GM08714 (cell line): Measurements from ENCODE around the gene UBA7.
A peak's percentile ranks its signal among the peaks of the same experiment; 100 is the strongest.
"Not testable (repeated sequence)": the region's sequence is repeated elsewhere in the genome, so short reads cannot be mapped to it uniquely, and the experiment has no call there.

Experiments used
- H3K4me3 ChIP-seq: fragments of 200-500 bp; sonication (Bioruptor generic); 2 replicates; pipeline ENCODE4 v1.5.1; 2014; ENCODE audit warnings: mild to moderate bottlenecking, low read length, inconsistent platforms
- ZNF274 ChIP-seq: IDR thresholded peaks from 2 replicates; pipeline ENCODE4 v1.6.1; 2012; ENCODE audit warnings: mild to moderate bottlenecking, low read depth, low read length

UBA7 gene

GRCh38 chr3:49831341-49831740 lies 17.6 kb upstream of the UBA7 start:
- no peak overlapping the region for H3K4me3 ChIP-seq
- no peak for TF ChIP-seq ZNF274

- no peak for TF ChIP-seq ZNF274
- no peak overlapping the region for H3K4me3 ChIP-seq
Measured at GRCh38 chr3:49826016-49826415, 12.3 kb upstream of the UBA7 start.

DNA sequence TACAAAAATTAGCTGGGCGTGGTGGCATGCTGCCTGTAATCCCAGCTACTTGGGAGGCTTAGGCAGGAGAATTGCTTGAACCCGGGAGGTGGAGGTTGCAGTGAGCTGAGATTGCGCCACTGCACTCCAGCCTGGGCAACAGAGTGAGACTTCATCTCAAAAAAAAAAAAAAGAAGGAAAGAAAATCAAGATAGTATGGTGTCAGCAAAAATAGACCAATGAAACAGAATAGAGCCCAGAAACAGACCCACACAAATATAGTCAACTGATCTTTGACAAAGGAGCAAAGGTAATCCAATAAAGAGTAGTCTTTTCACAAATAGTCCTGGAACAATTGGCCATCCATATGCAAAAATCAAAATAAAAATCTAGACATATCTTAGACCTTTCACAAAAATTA lies 9.4 kb upstream of the UBA7 start:
- H3K4me3 ChIP-seq = not testable (repeated sequence)

DNA sequence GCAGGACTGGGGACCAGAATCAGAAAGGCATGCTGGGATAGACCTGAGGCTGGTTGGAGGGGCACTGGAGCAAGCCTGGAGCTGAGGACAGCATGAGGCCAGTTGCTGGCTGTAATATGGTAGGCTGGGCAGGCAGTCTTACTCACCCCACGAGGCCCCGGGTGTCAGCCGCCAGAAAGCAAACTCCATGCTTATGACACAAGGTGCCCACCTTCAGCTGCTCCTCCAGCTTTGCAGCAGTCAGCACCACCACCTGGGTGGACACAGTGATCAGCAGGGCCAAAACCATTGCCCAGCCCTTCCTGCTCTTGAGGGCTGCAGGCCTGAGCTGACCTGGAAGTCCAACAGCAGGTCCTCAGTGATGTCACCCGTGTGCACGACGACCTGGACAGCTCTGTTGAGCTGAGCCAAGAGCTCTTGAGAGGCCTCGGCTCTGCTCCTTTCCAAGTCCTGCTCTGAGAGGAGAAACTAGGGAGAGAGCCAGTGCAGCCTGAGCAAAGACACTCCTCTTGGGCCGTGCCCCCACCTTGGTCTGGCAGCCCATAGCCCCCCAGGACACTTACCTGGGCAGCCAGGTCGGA lies 747 bp downstream of the UBA7 start:
- peak overlapping the region; percentile 56; the same call in 1 of the 2 replicates for H3K4me3 ChIP-seq
- TF ChIP-seq ZNF274 = no peak

GRCh38 chr3:49807431-49808114 lies 6.2 kb downstream of the UBA7 start:
- H3K4me3 ChIP-seq = no peak overlapping the region; the same call in 1 of the 2 replicates
- TF ChIP-seq ZNF274 = no peak

GRCh38 chr3:49806850-49807249 lies 6.9 kb downstream of the UBA7 start:
- H3K4me3 ChIP-seq = peak overlapping the region; percentile 0; the same call in 1 of the 2 replicates
- no peak for TF ChIP-seq ZNF274

DNA sequence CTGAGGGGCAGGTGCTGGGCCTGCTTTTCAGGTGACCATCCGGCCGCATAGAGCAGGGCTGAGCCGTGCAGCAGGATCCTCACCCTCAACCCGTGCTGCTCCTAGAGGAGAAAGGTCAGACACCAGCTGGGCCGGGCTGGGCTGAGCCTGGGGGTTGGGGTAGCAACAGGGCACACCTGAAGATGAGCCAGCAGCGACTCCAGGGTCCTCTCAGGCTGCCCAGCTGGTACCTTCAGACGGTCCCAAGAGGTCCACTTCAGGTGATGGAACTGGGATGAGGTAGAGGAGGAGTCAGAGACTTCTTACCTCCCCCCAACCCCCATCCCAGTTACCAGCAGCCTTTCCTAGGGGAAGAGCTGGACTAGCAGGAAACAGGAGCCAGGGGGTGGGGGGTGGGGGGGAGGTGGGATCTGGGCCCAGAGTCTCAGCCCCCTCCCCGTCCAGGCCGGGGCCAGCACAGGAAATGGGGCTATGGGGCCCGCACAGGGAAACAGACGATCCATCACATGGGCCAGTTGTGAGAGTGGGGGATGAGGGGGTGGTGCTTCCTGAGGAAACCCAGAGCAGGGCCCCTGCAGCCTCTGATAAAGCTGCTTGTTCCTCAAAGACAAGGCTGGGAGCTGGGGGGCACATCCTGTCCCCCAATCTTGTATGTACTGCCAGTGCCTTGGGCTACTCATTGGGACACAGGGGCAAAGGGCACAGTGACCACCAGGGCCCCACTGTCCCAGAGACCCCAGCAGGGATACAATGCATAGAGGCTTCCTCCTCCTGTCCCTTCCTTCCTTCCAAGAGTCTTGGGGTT lies 7.7 kb downstream of the UBA7 start:
- peak overlapping the region; percentile 12; the same call in 1 of the 2 replicates for H3K4me3 ChIP-seq
- no peak for TF ChIP-seq ZNF274

DNA sequence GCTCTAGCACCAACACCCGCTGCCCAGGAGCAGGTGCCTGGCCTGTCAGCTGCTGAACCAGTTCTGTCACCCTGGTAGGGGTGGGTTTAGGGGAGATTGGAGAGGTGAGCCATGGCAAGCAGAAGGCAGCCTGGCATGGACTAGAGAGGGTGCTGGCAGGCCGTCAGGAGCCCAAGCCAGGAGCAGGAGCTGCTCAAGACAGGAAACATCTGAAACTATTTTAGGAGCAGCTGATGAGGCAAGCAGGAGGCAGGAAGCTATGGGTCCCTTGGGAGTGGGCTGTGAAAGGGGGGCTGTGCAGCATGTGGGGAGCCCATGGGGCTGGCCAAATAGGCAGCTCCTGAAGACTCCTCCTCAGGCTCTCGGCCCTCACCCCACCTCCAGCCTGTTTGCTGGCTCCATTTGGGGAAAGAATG lies 8.4 kb downstream of the UBA7 start:
- no peak for TF ChIP-seq ZNF274
- peak overlapping the region; percentile 12; the same call in 1 of the 2 replicates for H3K4me3 ChIP-seq

DNA sequence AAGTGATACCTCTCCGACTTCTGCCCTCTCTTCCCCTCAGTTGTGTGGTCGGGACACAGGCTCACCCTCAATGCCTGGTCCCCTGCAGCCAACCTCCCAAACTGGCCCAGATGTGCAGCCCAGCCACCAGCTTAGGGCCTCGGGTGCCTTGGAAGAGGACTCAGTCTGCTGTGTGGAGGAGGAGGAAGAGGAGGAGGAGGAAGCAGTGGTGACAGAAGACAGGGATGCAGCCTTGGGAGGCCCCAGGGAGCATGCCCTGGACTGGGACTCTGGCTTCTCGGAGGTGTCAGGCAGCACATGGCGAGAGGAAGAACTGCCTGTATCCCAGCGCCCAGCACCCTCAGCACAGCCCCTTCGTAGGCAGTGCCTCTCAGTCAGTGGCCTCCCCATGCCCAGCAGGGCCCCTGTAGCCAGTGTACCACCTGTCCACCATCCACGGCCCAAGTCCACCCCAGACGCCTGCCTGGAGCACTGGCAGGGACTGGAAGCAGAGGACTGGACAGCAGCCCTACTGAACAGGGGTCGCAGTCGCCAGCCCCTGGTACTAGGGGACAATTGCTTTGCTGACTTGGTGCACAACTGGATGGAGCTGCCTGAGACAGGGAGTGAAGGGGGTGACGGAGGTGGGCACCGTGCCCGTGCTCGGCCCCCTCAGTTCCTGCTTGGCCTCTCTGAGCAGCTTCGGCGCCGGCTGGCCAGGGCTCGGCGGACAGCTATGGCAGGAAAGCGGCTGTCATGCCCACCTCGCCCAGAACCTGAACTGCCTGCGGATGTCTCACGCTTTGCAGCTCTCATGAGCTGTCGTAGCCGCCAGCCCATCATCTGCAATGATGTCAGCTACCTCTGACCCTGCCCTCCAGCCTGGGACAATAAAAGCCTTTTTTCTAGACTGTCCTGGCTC lies 9.4 kb downstream of the UBA7 start:
- H3K4me3 ChIP-seq = peak overlapping the region; percentile 75; the same call in 1 of the 2 replicates
- no peak for TF ChIP-seq ZNF274

DNA sequence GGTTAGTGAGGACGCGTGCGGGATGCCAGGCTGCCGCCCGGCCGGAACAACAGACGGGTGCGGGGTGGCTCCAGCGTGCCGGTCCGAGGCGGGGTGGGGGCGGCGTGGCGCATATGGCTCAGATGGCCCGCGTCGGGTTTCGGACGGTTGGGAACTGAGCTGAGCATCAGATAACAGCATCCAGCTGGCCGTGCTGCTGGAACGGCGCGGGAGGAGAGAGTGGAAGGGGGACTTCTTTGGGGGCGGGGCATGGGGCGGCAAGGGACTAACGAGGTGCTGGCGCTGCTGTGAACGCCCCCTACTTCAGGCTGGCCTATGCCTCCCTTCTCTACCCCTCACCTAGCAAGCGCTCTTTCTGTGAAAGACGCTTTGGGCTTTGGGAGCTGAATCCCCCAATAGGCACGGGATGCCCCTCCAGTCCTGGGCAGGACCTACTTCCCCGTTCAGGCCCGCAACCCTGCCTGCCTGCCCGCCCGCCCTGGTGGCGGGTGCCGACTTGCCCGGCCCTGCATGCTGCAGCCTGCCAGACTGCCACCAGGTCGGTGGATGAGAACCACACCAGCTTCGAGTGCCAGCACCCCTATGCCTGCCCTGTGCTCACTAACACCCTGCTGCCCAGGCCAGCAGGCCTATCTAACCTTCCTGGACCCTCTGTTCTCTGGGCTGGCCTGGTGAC lies 10.2 kb downstream of the UBA7 start:
- peak overlapping the region; percentile 75; the same call in 1 of the 2 replicates for H3K4me3 ChIP-seq
- TF ChIP-seq ZNF274 = no peak

GRCh38 chr3:49802719-49803464 lies 10.9 kb downstream of the UBA7 start, which contains the start of gene INKA1:
Gene INKA1 (plus strand): TSS chr3:49803261. CDS start chr3:49803393, 132 bp downstream.
- TF ChIP-seq ZNF274 = no peak
- peak within 1 kb of the TSS; percentile 75 for H3K4me3 ChIP-seq

DNA sequence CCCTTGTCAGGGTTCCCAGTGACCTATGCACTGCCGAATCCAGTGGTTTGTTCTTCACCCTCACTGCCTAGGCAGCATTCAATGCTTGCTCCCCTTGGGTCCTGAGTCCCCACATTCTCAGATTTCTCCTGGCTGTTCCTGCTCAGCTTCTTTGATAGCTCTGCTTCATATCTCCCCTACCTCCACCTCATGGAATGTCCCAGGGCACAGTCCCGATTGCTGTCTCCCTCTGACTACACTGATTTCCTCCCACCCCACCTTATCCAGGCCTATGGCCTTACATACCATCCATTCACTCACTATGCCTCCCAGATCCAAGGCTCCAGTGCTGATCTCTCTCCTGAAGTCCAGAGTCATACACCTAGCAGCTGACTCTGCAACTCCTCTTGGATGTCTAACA lies 12.6 kb downstream of the UBA7 start:
- no peak overlapping the region for H3K4me3 ChIP-seq
- no peak for TF ChIP-seq ZNF274

DNA sequence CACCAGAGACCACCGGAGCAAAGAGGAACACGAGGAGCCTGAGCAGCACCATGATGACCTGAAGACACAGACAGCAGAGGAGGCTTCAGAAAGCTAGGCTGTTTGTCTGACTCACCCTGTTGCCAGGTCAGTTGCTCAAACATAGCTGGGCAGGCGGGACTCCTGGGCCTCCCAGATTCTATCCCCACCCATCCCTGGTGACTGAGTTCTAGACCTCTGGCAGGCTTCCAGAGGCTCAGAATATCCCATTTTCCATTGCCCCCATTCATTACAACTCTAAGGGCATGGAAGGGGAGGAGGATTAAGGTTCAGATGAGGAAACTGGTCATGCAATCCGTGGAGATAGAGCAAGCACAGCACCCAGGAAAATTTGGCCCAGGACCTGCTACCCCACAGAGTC lies 14.0 kb downstream of the UBA7 start, which contains the start of gene CDHR4:
CDHR4 (minus strand) TSS at position 113 of the 400 bp plus-strand sequence; CDS start at position 52, 61 bp downstream.
- no peak for TF ChIP-seq ZNF274
- H3K4me3 ChIP-seq = no peak within 1 kb of the TSS
